Activated CD4-positive, alpha-beta T cell treated with anti-CD3 and anti-CD28 coated beads for 4 hours (primary cell): ENCODE data around the gene TDRKH.
"Not testable (repeated sequence)": the region's sequence is repeated elsewhere in the genome, so short reads cannot be mapped to it uniquely, and the experiment has no call there.

Experiments used
- DNase-seq, 2 donors: peaks; one replicate each; pipeline ENCODE4 v3.0.0-alpha.2; 2020

TDRKH gene

GRCh38 chr1:151759241-151759640, 31.1 kb downstream of the TDRKH start:
- no peak for DNase-seq

DNA sequence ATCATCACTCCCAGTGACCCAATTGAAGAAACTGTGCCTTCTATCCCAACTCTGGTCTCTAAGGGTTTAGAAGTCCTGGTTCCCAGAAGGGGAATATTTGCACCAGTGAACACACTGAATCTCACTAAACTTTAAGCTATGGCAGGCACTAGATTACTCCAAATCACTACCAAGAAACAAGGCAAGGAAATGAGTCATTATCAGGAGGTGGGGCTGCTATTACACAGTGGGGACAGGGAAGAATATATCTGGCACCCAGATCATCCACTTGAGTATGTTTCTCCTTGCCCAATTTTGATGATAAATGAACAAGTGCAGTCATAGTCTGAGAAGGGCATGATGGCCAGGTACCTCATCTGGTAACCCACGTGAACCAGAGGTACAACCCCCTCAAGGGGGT, 34.0 kb downstream of the TDRKH start:
- no peak for DNase-seq

DNA sequence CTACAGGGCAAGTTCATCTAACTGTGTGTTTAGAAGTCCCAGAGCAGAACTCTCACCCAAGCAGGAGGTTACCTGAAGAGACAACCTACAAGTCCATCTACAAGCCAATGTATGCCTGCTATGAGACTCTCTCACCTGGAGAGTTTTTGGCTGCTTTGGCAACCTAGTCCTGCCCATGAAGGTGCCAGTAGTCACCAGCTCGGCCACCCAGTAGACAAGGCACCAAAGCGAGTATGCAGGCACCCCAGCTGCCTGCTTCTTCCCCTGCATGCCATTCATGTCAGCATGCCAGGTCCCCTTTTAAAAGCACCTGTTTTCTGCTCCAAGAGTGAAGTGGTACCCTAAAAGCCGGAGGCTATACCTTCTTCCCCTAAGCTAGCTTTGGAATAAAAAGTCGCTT, 48.8 kb downstream of the TDRKH start:
- DNase-seq = no peak

GRCh38 chr1:151739590-151740355, 50.5 kb downstream of the TDRKH start:
- no peak for DNase-seq

DNA sequence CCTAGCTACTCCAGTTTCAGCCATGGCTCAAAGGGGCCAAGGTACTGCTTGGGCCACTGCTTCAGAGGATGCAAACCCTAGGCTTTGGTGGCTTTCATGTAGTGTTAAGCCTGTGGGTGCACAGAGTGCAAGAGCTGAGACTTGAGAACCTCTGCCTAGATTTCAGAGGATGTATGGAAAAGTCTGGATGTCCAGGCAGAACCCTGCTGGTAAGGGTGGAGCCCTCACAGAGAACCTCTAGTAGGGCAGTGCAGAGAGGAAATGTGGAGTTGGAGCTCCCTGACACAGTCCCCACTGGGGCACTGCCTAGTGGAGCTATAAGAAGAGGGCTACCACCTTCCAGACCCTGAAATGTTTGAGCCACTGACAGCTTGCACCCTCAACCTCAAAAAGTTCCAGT, 52.8 kb downstream of the TDRKH start:
- DNase-seq = no peak

- DNase-seq = no peak
These were observed 53.3 kb downstream of the TDRKH start for GRCh38 chr1:151737026-151737425.

DNA sequence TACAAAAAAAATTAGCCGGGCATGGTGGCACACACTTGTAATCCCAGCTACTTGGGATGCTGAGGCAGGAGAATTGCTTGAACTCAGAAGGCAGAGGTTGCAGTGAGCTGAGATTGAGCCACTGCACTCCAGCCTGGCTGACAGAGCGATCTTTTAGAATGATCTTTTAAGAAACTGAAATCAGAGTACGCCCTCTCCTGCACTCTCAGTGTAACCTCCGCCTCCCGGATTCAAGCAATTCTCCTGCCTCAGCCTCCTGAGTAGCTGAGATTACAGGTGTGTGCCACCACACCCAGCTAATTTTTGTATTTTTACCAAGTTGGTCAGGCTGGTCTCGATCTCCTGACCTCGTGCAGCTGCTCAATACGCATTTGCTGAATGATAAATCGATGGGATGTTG, 56.3 kb downstream of the TDRKH start:
- not testable (repeated sequence) for DNase-seq

DNA sequence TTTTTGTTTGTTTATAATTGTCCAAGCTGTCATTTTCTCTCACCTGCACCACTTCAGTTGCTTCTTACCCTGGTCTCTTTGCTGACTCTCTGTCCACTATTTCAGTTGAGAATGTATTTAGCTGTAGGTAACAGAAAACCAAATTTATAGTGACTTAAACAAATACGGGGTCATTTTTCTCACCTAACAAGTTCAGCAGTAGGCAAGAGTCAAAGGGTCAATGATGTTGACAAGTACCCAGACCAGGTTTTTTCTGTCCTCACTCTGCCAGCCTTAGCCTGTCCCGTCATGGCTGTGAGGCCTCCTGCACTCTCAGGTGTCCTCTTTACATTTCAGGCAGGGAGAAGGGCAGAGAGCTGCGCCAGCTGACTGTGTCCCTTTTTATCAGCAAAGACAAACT, 57.2 kb downstream of the TDRKH start:
- no peak for DNase-seq

DNA sequence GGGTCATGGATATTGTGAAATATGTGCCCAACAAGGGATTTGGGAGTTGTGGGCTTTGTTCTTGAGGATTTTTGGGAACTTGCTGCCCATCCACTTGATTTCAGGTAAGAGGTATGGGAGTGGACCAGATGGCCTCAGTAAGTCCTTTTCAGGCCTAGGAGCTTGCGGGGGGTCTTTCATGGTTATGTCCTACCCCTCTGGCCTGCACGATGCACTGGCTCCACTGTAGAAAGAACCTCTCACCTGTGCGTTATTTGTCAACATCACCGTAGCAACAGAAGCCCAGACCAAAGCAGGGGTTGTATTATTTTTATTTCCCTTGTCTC, 60.4 kb downstream of the TDRKH start:
- no peak for DNase-seq

- DNase-seq = no peak
These were observed 60.9 kb downstream of the TDRKH start for GRCh38 chr1:151729157-151729965.

DNA sequence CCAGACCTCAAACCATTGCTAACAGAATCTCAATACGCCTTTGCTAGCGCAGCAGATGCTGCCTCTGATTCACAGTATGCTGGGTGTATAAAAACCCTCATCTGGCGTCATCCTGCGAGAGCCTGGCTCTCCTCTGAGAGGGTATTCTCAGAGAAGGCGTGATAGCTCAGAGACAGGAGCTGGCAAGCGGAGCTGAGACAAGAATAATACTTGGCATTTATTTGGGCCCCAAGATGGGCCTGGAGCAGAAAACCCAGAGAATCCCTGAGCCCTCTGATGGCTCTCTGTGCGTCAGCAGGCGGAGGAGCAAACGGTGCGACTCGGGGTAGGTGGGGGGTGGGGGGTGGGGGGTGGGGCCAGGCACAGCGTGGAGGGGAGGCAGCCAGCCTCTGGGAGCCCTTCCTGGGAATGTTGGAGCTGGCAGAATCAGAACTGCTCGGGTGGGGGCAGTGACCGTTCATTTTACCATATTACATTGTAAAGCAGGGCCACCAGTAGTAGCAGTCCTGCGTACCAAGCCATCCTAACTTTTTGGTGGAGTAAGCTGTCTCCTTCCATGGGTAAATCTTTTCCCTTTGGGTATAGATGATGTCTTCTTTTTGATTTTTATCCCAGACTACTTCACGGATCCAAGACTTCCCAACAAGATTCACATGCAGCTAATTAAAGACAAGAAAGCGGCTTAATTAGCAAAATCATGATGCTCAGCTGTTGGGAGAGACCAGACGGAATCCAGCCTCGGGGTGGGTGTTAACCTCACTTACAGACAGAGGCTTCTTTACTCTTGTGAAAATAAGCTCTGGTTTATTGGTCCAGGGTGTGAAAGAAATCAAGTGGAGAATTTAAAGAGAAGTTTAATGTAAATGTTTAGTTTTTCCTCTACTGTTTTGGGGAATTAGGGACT, 61.9 kb downstream of the TDRKH start:
- DNase-seq = no peak

DNA sequence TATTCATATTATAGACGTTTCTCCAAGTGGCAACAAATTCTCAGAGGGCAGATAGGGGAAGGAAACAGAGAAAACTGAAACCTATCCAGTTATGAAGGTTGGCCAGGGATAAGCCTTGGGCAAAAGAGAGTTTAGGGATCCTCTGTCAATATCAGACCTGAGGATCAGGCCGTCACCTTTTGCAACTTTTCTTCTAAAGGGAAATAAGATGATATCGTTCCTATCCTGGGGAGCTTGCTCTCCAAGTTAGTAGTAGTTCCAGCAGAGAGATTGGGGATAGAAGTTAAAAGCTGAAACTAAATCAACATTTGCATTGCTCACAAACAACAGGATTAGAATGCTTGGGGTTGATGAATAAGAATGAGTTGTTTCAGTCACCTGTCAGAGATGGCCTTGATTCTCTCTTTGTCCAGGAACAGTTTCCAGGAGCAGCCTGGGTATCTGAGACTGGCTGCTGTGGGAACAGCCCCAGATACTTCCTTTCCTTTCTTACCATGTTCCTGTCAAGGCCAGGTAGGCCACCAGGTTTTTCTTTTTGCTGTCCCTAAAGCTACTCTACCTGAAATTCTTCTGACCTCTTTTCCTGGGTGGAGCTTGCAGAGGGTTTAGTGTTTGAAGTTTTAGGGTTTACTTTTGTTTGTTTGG, 66.5 kb downstream of the TDRKH start:
- DNase-seq = no peak
